ENCODE data around the gene ELP2.
A peak's percentile ranks its signal among the peaks of the same experiment; 100 is the strongest.
"Not testable (repeated sequence)": the region's sequence is repeated elsewhere in the genome, so short reads cannot be mapped to it uniquely, and the experiment has no call there.

The ELP2 gene

DNA sequence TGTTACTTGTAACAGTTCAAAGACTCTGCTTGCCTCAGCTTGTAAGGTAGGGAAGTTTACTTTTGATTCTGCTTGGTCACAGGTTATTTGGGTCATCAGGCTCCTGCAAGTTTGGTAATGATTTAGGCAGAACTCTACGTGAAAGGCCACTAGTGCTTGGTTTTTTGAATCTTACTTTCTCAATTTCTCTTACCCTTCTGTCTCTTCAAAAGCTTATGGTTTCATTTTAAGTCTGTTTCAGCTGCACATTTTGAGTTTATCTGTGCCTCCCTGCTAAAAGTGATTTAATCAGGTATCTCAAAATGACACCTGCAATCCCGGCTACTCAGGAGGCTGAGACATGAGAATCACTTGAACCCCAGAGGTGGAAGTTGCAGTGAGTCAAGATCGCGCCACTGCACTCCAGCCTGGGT, 31.3 kb downstream of the ELP2 start:
- DNase-seq = no peak

DNA sequence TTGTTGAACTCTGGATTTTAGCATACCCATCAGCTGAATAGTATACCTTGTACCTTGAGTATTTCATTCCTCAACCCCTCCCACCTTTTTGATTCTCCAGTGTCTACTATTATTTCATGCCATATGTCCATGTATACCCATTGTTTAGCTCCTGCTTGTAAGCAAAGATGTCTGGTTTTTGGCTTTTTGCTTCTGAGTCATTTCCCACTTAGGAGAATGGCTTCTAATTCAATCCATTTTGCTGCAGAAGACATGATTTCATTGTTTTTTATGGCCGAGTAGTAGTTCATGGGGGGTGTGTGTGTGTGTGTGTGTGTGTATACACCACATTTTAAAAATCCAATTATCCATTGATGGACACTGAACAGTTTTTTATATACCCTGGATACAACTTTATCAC, 33.3 kb downstream of the ELP2 start:
- DNase-seq = no peak

DNA sequence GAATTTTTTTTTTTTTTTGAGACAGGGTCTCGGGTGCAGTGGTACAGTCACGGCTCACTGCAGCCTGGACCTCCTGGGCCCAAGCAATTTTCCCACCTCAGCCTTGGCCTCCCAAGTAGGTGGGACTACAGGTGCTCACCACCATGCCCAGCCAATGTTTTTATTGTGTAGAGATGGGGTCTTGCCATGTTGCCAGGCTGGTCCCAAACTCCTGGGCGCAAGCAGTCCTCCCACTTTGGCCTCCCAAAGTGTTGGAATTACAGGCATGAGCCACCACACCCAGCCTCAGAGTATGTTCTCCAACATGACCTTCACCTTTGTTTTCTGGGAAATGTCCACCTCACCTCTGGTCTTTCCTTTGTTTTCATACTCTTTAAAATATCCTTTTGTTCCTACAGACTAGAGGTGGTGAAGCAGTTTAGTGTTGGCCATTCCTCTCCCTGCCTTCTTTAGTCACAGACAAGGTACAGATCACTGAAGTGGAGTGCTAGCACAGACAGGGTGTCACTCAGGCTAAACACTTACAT, 38.1 kb downstream of the ELP2 start:
- no peak for DNase-seq

DNA sequence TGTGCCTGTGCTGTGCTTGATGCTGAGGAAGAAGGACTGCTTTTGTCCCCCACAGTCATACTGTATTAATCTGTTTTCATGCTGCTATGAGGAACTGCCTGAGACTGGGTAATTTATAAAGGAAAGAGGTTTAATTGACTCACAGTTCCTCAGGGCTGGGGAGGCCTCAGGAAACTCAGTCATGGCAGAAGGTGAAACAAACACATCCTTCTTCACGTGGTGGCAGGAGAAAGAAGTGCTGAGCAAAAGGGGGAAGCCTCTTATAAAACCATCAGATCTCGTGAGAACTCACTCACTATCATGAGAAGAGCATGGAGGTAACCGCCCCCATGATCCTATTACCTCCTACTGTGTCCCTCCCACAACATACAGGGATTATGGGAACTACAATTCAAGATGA, 38.6 kb downstream of the ELP2 start:
- not testable (repeated sequence) for DNase-seq

DNA sequence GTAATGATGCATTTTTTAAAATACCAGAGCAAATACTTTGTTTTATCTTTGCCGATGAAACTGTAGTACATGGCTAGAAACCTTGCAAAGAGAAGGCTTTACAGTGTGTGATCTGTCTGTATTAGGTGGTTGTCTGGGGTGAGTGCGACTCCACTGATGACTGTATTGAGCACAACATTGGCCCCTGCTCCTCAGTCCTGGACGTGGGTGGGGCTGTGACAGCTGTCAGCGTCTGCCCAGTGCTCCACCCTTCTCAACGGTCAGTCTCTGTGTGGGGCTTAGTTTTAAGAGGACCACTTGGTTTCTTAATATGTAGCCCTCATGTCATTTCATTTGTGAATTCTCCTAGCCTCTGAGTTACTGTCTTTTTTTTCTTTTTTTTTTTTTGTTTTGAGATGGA, 40.2 kb downstream of the ELP2 start:
- no peak for DNase-seq

DNA sequence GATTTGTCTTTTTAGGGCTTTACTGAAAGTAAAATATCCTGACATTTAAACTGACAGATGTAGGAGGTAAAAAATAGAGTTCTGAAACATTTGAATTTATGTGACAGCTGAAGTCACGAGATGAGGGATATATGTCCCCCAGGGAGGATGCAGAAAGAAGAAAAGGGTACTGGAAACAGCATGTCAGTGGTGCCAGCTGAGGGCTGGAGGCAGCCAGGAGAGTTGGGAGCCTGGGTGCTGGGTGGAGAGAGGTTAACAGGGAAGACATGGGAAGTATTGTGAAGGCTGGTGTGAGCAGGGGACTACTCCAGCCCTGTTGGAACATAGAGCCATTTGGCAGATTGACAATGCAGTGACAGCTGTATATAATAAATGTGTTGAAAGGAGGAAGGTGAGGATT, 45.8 kb downstream of the ELP2 start:
- no peak for DNase-seq

DNA sequence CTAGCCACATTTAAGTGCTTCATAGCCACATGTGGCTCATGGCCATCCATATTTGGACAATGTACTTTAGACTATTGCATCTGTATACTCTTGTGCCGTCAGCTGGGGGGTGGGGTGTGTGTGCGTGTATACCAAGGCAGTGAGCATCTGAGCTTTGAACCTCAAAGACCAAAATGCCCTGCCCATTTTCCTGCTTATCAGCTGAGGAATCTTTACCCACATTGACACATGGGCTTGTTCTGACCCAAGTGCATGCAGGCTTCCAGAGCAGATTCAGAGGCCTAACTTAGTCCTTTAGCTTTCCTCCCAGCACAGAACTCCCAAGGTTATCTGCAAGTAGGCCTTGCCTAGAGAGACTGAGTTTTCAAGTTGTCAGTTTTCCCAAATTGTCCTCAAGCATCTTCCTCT, 46.5 kb downstream of the ELP2 start:
- DNase-seq = no peak

DNA sequence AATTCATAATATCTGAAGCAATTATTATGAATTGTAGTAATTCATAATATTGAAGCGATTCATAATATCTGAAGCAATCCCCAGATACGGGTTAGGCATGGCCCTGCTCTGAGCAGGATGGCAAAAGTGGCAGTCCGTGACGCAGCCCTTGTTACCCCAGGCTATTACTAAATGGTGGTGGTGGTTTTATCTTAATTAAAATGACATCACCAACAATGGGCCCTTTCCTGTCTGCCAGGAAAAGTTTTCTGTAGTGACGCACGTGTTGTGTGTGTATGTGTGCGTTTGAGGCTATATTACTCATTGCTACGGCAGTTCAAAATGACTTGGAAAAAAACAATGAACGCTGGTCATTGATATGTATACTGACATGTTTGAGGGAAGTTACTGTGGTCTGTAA, 47.0 kb downstream of the ELP2 start:
- no peak for DNase-seq

DNA sequence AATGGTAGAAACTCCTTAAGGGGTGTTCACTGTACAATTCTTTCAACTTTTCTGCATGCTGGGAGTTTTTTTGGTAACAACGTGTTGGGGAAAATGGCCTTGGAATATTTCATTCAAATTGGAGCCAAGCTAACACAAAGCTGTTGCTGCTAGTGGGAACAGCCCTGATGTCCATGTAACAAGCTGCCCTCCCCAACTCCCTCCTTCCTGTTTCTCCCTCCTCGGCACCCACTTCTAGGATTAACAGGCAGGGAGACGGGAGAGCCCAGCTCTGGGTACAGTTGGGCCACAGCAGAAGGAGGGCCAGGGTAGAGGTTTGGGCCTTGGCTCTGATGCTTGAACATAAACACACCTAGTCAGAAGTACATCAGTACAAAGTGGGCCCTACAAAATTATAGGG, 48.2 kb downstream of the ELP2 start:
- DNase-seq = no peak

DNA sequence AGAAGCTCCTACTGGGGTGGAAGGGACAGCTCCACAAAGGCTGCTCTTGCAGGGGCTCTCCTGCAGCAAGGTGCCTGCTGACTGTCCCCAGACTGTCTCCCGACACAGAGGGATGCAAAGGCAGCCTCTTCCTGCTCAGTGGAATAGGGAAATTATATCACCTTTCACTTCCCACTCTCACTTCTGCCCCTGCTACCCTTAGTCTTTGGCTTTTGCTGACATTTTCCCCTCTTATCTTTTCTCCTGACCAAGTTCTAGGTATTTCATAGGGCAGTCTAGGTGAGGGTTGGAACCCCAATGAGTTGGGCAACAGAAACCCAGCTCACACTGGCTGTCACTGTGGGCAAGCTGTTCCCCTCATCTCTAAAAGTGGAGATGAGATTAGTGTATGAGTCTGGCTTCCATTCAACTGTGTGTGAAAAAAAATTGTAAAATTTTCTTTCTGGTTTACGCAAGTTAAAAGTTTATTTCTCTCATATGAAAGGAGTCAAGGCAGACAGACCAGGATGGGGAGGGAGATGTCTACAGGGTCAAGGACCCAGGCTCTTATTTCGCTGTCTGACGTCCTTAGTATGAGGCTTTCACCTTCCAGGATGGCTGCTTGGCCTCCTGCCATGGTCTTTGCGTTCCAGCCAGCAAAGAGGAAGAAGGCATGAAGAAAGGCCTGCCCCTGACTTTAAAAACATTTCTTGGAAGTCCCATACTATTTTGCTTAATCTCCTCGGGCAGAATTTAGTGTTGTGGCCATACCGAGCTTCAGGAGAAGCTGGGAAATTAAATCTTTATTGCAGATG, 50.1 kb downstream of the ELP2 start:
- no peak for DNase-seq

DNA sequence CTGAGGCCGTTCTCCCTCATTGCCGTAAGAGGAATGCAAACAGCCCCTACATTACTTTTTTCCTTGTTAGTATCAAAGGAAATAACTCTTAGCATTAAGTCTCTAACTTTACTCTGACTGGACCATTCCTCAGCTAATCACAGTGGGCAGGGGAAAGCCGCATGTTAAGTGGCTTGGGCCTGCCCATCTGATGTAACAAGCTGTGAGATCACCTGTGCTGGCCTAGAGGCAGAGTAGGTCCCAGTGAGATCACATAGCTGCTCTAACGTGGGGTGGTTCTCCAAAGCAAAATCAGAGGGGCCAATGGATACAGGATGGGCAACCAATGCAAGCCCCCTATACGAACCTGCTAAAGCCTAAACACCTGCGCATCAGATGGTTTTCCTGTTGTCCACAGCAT, 51.7 kb downstream of the ELP2 start:
- no peak for DNase-seq

DNA sequence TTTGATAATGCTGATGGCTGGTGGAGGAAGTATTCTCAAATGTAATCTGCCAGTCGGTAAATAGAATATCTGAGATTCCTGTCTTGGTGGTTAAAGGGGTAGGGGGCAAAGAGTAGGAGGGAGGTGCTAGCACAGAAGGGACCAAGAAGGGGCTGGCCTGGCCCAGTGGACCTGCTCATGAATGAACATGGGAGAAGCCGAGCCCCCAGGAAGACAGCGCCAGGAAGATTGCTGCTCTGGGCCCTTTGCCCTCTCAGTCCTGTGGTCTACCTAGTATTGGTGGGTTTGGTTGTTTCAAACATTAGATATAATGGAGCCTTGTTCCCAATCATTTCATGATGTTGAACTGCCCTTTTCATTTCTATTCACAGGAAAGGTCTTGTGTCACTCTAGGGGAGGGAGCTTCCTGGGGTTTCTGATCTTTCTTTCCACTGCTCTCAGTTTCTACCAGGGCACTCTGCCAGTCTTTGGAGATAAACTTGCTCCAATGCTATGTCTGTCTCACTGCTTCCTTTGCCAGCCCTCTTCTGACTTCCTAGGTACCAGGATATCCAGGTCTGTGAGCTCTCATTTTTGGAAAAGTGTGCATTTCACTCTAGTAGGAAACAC, 52.3 kb downstream of the ELP2 start:
- DNase-seq = no peak

DNA sequence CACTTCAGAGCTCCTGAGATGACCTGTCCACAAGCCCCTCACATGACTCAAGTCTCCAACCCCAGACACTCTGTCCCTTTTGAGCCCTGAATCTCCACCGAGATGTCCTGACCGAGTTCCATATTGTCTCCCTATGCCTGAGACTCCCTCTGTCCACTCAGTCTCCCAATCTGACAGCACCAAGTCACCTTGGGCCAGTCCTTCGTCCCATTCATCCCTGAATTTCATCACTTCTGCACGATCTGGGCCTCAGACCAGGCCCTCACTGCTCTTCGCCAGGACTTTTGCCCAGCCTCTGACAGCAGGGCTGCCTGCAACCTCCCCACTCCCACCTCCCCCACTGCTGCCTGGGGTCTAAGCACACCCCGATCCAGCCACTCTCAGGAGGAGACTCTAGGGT, 53.3 kb downstream of the ELP2 start:
- no peak for DNase-seq

DNA sequence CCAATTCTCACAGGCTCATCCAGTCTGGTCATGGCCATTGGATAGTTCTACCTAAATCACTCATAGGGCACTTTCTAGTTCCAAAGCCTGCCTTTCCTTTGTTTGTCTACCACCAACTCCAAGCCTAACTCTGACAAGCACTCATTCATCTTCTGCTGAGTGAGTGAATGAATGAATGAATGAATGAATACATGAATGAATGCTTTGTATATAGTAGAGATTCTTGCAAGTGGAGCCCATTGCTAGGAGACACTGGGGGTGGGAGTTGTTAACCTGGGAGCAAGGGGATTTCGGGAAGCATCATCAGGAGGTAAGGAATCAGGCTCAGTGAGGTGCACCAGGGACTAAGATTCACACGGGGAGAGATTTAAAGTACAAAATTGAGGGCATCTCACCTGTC, 54.3 kb downstream of the ELP2 start:
- no peak for DNase-seq

DNA sequence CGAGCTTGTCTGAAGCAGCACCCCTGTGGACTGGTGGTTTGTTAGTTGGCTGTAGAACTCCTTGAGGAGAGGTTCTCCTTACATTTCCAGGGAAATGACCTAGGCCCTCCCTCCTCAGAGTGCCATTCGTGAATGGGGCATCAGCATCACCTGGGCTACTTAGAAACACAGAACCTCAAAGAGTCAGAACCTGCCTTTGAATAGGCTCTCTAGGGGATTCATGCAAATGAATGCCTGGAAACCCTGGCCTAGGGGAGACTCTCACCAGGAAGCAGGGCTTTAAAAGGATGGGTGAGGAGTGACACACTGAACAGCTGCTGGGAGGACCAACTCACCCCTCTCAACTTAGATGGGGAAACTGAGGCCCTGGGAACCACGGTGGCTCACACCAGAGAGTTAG, 55.5 kb downstream of the ELP2 start:
- DNase-seq = no peak

DNA sequence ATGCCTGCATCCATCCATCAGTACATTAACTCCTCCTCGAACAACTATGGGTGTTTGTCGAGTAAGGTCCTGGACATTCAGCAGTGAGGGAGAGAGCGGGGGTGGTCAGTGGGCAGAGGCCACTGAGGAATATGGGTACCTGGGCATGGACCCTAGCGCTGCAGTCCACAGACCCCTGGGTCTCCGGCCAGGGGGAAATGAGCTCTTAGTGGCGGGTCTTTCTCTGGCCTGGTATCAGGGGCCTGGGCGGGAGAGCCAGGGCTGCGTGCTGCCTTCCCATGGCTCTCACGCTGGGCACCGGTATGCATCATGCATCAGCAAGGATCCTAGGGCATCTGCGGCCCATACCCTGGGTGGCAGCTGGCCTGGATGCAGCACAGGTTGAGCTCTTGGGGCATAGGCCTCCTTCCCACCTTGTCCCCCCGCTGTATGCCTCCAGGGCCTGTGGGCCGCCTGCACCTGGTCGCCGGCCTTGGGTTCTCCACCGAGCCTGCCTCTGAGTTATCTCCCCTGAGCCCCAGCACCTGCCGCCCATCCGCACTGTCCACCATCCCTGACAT, 56.3 kb downstream of the ELP2 start:
- DNase-seq = no peak

DNA sequence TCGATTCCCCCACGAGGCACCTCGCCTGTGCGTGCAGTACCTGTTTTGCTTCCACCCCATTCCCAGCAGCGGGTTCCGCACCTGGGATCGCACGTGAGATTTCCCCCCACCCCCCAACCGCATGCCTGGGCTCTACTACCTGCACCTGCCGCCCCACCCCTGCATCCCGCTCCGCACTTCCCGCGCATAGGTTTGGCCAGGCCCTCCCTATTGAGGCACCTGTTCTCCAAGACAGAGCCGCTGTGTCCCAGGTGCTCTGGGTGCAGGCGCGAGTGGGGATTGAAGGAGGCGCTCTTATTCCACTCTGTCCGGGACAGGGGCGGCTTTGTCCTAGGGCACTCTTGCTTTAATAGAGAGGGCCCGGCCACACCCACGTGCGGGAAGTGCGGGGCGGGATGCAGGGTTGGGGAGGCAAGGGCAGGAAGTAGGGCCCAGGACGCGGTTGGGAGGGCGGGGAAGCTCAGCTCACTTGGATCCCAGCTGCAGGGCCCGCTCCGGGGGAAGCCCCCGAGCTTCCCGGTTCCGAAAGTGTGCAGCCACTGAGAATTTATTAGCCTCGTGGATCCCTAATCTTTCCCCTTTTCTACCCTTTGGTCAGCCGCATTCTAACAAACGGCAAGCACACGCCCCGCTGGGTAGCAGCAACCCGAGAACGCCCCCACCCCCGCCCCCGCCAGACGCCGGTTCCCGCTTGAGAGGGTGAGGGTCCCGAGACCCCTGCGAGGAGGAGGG, 56.9 kb downstream of the ELP2 start:
- DNase-seq = no peak

DNA sequence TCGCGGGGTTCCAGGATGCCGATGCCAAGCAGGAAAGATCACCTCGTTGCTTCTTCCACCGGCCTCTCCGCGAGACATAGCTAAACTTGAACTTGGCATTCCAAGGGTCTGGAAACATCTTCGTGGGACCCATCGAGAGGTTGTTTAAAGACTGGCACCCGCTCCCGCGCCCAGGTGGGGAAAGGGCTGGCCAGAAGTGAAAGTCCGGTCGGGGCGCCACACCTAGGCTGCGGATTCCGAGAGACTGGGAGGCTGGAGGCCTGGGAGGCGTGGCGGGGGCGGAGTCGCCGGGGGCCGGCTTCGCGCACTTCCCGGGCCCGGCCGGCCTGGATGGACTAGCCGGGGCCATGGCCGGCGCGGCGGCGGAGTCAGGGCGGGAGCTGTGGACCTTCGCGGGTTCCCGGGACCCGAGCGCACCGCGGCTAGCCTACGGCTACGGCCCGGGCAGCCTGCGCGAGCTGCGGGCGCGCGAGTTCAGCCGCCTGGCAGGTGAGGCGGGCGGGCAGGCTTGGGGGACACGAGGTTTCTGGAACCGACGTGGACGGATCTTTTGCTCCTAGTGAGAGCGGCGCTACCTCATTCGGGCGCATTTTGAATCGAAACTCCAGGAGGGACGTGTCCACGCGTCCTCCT, 57.6 kb downstream of the ELP2 start, which contains the start of gene MOCOS:
Gene MOCOS, plus strand, starts transcription at position 305 of the 633 bp plus-strand sequence. Its CDS starts 43 bp downstream, at position 348.
- DNase-seq = peak; percentile 15

DNA sequence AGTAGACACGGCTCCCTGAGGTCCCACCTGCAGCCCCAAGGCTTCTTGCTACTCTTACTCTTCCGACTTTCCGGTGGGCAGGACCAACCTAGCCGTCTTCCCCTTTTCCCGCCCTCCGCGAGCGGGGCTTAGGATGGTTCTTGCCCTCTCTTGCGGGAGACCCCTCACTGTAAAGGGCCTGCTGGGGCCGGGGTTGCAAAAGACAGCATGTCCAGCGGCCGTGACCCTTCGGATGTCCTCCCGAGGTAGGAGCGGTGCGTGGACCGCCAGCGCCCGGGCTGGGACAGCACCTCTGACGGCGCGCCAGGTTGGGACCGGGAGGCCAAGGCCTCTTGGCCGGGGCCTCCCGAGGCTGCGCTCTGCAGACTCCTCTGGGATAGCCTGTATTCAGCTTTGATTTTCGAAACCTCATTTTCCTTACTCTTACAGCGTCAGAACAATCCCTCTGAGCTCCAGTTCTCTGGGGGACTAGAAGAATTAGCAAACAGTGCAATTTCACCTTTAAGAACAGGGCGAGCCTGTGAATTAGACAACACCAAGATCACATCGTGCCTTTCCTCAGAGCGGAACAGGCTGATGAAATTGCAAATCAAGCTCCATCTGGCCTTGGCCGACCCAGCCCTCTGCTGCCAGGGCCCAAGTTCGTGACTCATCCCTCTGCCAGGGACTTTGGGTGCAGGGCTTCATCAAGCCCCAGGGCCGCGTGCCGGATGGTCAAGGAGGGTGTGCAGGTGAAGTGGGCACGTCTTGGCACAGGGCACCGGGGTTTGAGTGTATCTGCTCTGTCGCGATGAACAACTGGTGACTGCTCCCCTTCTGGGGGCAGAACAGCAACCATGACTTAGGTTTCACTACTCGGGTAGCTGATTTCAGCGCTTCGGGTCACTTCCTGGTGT, 58.4 kb downstream of the ELP2 start:
- DNase-seq = no peak

DNA sequence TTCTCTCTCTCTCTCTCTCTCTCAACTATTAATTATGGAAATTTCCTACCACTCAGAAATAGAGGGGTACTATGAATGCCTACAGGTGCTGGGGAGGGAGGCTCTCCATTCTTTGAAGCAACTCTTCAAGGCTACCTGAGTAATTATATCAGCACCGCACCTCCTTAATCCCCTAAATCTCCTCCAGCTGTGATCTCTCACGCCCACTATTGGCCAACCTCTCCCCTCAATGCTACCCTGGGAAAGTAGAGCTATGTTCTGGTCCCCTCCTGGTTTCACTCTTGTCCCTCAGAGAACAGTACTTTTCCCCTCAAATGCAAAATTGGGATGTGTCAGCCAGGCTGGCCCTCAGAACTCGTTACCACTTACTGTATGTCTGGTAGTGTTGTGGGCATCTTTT, 59.2 kb downstream of the ELP2 start:
- DNase-seq = no peak

DNA sequence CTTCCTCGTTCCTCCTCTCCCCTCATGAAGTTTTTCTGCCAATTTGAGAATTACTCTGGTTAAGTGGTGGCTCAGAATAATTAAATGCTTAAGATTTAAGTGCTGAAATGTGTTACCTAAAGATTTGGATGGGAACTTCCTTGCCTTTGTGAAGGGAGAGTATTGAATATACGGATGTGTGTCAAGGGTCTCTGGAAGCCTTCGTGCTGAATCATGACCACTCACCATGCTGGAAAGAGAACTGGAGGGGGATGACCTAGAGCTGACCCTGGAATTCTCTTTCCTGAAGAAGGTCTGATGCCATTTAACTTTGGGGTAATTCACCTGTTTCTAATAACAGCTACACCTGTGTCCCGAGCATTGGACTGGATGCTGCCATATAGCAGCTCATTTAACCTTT, 59.8 kb downstream of the ELP2 start:
- DNase-seq = no peak

DNA sequence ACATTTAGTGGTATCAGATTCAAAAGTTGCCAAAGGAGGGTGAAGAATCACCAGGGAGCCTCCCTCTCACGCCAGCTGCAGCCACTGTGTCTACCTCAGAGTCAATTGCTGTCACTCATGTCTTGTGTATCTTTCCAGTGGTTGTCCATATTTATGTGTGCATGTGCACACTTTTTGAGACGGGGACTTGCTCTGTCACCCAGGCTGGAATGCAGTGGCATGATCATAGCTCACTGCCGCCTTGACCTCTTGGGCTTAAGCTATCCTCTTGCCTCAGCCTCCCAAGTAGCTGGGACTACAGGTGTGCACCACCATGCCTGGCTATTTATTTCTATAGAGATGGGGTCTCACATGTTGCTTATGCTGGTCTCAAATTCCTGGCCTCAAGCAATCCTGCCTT, 61.6 kb downstream of the ELP2 start:
- no peak for DNase-seq
